Cardiac muscle cell (in vitro differentiated cells and primary cell): ENCODE results near the gene ABCA8. TPM values are rescaled to one million over a fixed set of nuclear protein-coding genes. Genes with fewer than 3 reads are reported as not detected.

Experiments used
- DNase-seq, 2 donors: peaks; one replicate each; pipeline versions ENCODE4 v3.0.0 to v3.0.0-alpha.2; 2010 to 2017; ENCODE audit warnings: low read depth in 1 of 2, low spot score in 1 of 2
- H3K27ac ChIP-seq: fragments of 200-600 bp; sonication (generic); 2 replicates; pipeline ENCODE4 v1.5.1; 2016
- H3K27me3 ChIP-seq: fragments of 200-600 bp; sonication (generic); 2 replicates; pipeline ENCODE4 v1.6.0; 2016; ENCODE audit warnings: control low read depth
- H3K36me3 ChIP-seq: fragments of 200-600 bp; sonication (generic); 2 replicates; pipeline ENCODE4 v1.5.1; 2016; ENCODE audit warnings: control low read depth
- H3K4me1 ChIP-seq: fragments of 200-600 bp; sonication (generic); 2 replicates; pipeline ENCODE4 v1.8.1; 2017; ENCODE audit warnings: low read depth, mild to moderate bottlenecking, mixed run types
- H3K4me3 ChIP-seq: fragments of 200-600 bp; sonication (generic); 2 replicates; pipeline ENCODE4 v1.5.1; 2016; ENCODE audit warnings: mild to moderate bottlenecking
- H3K9me3 ChIP-seq: fragments of 200-600 bp; sonication (generic); 2 replicates; pipeline ENCODE4 v1.5.1; 2017; ENCODE audit warnings: low read depth, mild to moderate bottlenecking, control low read depth
- CTCF ChIP-seq: IDR thresholded peaks from 2 replicates; pipeline ENCODE4 v1.5.1; 2012; ENCODE audit warnings: low read depth, mild to moderate bottlenecking, low read length
- polyA plus RNA-seq: library from polyadenylated mRNA; unstranded; fragments of >200 nt; fragmentation: Nextera tagmentation; extraction: Ambion mirVana; gene quantifications from 2 replicates; pipeline ENCODE4 v1.2.1, GENCODE V29; 2016
- total RNA-seq: library from RNA; depleted of rRNA; stranded (reverse); fragments of >200 nt; gene quantifications from 2 replicates; pipeline ENCODE4 v1.2.3, GENCODE V29; 2016

ABCA8 gene
- total and polyA plus RNA-seq, 2 experiments from 2014 or later, result 10.1 to 10.8 TPM

- no peaks in the 10 kb centered on the region for H3K36me3 ChIP-seq
Observed at GRCh38 chr17:68886401-68886800, 68.8 kb downstream of the ABCA8 start.

GRCh38 chr17:68884888-68885287 lies 70.3 kb downstream of the ABCA8 start:
- Histone ChIP-seq H3K4me3 (no peak overlapping the region), H3K9me3 (no peaks in the 10 kb centered on the region), H3K4me1 (no peaks in the 10 kb centered on the region), H3K36me3 (no peaks in the 10 kb centered on the region), H3K27ac (no peak overlapping the region), H3K27me3 (no peaks in the 10 kb centered on the region)
- no peak for DNase-seq
- TF ChIP-seq CTCF, result no peak

More at GRCh38 chr17:68886401-68886800, 68.8 kb downstream of the ABCA8 start:
- Histone ChIP-seq H3K9me3 (no peaks in the 10 kb centered on the region), H3K27ac (no peak overlapping the region), H3K4me3 (no peak overlapping the region), H3K4me1 (no peaks in the 10 kb centered on the region), H3K27me3 (no peaks in the 10 kb centered on the region)
- DNase-seq, result no peak
- TF ChIP-seq CTCF, result no peak

- no peak for TF ChIP-seq CTCF
- Histone ChIP-seq H3K27me3 (no peaks in the 10 kb centered on the region), H3K36me3 (no peaks in the 10 kb centered on the region), H3K9me3 (no peaks in the 10 kb centered on the region), H3K4me3 (no peak overlapping the region), H3K4me1 (no peaks in the 10 kb centered on the region), H3K27ac (no peak overlapping the region)
- DNase-seq, result no peak
Observed at GRCh38 chr17:68878226-68878885, 76.8 kb downstream of the ABCA8 start.

- no peak for TF ChIP-seq CTCF
- Histone ChIP-seq H3K27me3 (no peaks in the 10 kb centered on the region), H3K4me1 (no peaks in the 10 kb centered on the region), H3K9me3 (no peaks in the 10 kb centered on the region), H3K4me3 (no peak overlapping the region), H3K36me3 (no peaks in the 10 kb centered on the region), H3K27ac (no peak overlapping the region)
- DNase-seq, result no peak
Observed at GRCh38 chr17:68871447-68871846, 83.7 kb downstream of the ABCA8 start.

GRCh38 chr17:68870976-68871375 lies 84.2 kb downstream of the ABCA8 start:
- TF ChIP-seq CTCF, result no peak
- H3K4me1 ChIP-seq, result no peaks in the 10 kb centered on the region
- H3K4me3 ChIP-seq, result no peak overlapping the region
- no peaks in the 10 kb centered on the region for H3K27me3 ChIP-seq
- H3K27ac ChIP-seq, result no peak overlapping the region
- H3K36me3 ChIP-seq, result no peaks in the 10 kb centered on the region
- DNase-seq, result no peak
- H3K9me3 ChIP-seq, result no peaks in the 10 kb centered on the region
